Cerebellar nuclear complex (tissue), 1 donor: ENCODE measurements around the gene GTPBP2.

Experiments
- DNase-seq, 2 experiments: peaks; one replicate each; lab custom pipeline; 2025; lab: John Stamatoyannopoulos, UW

Gene GTPBP2, protein sequence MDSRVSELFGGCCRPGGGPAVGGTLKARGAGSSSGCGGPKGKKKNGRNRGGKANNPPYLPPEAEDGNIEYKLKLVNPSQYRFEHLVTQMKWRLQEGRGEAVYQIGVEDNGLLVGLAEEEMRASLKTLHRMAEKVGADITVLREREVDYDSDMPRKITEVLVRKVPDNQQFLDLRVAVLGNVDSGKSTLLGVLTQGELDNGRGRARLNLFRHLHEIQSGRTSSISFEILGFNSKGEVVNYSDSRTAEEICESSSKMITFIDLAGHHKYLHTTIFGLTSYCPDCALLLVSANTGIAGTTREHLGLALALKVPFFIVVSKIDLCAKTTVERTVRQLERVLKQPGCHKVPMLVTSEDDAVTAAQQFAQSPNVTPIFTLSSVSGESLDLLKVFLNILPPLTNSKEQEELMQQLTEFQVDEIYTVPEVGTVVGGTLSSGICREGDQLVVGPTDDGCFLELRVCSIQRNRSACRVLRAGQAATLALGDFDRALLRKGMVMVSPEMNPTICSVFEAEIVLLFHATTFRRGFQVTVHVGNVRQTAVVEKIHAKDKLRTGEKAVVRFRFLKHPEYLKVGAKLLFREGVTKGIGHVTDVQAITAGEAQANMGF

DNA sequence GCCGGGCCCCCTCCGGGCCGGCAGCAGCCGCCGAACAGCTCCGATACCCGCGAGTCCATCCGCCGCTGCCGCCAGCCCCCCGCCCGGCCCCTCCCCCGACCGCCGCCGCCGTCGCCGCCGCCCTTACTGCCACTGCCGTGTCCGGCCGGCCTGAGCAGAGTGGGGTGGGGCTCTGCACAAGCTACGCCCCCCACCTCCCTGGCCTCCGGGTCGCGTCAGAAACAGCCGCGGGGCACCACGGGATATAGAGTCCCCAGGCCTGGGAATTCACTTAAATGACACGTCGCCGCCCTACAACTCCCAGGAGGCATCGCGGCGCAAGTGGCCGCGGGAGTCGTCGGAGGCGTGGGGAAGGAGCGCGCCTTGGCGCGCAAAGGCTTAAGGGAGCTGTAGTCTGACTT is at the start of gene GTPBP2:
Gene GTPBP2, minus strand, starts transcription at position 161 of the 401 bp plus-strand sequence. Its CDS starts 102 bp downstream, at position 59.
- peak; percentile 98 to 99 for DNase-seq

DNA sequence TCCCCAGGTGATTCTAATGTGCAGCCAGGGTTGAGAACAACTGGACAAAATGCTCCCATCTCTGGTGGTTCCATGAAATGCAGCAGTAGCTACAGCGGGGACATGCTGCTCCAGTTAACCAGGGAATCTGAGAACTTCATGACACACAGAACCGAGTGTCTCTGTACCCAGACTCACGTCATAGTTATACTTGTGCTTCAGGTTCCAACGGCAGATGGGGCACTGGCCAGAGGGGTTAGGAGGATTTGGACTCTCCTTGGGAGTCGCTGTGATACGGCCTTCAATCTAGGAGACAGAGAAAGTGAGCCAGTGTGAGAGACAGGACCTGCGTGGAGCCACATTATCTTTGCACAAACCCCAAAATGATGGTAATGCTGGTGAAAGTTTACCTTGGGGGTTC is 49.3 kb upstream of the GTPBP2 start:
- no peak for DNase-seq

DNA sequence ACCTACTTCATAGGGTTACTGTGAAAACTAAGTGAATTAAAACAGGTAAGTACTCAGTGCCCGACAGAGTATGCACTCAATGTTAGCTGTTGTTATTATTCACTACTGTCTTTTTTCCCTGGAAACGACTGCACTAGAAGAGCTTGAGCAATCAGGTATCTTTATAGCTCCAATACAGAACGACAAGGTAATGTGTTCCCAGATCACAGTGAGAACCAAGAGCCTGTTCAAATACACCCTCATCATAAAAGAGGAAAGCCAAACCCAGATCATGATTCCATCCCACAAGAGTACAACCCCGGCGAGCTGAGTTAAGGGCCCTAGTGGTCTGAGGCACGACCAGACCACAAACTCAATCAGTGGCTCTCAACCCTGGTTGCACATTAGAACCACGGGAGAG is 48.7 kb upstream of the GTPBP2 start:
- no peak for DNase-seq

DNA sequence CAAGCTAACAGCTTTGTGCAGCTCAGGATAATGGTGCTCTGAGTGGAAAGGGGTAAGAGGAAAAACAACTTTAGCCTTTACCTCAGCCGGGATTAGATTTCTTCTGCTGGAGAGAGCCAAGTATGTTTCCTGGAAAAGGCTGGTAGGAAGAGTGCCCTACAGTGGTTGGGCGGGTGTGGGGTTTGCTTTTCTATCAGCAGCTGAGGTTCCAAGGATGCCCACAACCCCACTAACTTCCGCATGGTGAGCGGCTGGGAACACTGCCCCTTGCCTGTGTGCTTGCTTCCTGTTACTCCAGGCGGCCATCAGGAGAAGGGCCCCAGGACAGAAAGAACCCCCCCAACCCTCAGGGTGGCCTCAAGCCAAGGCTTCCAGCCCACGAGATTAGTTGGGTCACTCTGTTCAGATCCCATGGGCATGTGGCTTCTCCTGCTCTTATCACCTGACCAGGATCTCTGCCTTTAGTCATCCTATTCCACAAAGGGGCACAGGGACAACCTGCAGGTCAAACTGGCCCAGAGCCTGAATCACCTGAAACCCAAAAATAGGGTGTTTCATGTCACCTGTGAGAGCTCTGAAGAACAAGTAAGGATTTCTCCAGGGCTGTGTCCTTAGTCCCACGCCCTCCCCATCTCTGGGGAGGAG is 48.0 kb upstream of the GTPBP2 start:
- DNase-seq, result no peak

DNA sequence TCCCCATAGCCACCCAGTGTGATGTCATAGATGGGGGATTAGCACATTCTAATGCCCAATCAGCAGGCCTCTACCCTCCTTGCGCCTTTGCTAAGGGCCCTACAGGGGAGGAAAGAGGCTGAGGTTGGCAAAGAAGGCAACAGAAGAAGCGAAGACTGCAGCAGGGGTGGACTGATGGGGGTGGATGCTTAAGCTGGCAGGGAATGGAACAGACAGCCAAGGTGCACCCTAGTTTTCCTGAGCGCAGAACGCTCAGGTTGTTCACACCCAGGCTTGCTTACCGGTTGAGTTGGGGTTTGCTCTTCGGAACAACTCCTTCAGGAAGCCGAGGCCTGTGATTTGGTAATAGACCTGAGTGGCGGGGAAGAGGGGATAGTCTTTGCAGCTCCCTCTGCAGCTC is 45.9 kb upstream of the GTPBP2 start:
- DNase-seq, result no peak

DNA sequence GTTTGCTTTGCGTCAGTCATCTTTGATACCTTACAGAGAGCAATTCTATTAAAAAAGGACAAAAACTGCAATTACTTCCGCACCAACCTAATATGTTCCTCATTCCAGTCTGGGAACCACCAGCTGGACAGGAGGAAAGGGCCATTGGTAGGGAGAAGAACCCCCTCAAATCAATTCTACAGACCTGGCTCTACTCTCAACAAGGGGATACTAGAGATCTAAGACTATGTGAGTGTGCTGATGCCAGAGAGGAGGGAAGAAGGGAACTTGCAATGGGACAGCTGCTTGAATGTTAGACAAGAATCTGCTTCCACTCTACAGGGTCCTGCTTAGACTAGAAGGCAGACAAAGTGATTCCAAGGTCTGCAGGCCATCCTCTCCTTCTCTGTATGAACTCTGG is 45.2 kb upstream of the GTPBP2 start:
- DNase-seq, result no peak

DNA sequence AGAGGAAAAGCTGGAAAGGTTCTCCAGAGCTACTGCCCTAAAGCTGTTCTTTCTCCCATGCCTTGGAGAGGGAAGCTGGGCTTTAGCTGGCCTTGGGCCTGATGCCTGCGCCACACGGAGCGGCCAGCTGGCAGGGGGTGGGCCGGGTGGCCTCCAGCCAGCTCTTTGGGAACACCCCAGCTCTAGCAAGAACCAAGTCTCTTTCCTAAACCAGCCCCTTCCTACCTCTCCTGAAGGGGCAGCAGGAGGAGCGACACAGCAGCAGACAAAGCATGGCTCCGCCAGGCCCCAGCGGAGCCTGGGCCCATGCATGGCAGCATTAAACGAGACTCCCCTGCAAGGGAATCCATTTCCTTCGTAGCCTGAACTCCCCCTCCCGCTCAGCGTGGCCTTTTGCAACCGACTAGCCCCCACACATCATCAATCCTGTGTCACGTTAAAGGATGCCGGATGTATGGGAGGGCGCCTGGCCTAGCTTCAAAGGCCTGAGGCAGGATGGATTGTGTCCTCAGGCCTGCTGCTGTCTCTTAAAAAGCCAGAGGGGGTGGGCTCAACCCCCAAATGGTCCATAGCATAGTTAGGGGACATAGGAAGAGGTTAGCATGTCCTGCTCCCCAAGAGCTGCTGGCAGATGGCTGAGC is 44.5 kb upstream of the GTPBP2 start:
- DNase-seq, result peak; percentile 24 to 43

DNA sequence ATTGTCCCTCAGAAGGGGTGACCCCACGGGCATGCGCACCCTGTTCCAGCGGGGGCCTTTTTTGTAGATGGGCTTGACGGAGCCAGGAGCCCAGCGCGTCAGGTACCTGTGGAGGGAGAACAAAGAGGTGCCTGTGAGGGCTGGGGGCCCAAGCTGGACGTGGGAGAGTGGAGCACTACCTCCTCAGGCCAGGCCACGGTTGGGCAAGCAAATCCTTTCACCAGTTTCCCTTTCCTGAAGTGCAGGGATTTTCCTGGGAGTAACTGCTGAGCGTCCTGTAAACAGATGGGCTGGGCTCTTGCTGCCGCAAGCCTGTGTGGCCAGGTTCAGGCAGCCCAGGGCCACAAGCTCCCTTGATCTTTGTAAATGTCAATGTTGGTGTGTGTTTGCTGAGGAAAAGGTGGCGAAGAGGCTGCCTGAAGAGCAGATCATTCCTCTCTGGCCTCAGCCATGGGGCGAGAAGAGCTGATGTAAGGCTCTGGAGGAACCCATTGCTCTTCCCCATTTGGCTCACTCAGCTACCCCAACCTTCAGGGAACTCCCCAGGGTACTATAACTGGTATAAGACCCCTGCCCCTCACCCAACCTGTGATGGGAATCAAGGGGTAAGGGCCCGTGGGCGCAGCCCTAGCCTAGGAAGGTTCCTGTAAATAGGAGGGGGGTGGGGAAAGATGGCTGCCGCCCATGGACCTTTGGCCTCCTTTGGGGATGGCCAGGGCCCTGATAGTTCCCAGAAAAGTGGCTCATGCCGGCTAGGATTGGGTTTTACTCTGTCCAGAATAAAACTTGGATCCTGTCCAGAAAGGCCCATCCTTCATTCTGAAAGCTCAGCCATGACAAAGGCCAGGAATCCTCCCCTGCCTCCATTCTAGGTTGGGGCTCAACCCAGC is 43.0 kb upstream of the GTPBP2 start:
- no peak for DNase-seq

DNA sequence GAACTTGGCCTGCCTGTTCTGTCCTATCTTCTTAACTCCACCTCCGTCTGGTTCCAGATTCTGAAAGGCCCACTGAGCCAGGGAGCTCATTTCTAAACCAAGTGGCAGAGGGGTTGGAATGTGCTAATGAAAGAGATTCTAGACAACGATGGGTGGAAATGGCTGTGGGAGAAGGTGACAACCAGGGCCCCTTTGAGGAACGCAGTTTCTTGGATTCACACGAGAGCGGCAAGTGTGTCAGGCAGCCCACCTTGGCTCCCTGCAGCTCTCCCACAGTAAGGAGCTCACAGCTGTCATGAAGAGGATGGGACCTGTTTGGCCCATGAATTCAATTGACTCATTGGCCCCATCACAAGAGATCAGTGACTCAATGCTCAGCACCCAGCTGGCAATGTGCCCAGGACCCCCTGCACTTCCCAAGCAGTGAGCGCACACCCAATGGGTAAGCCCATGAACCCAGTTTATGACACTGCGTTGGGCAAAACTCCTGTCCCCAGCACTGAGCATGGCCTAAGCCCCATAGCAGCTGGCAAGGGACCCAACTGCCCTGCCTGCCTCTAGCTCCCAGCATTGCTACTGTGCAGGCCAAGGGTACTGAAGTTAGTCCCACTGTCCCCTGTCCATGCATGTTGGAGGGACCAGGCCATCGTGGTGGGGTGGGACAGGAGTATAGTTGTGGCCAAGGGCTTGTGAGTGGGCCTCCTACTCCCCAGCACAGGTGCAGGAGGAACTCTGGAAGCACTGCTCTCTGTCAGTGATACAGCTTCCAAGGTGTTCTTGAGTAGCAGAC is 42.1 kb upstream of the GTPBP2 start:
- DNase-seq, result no peak

DNA sequence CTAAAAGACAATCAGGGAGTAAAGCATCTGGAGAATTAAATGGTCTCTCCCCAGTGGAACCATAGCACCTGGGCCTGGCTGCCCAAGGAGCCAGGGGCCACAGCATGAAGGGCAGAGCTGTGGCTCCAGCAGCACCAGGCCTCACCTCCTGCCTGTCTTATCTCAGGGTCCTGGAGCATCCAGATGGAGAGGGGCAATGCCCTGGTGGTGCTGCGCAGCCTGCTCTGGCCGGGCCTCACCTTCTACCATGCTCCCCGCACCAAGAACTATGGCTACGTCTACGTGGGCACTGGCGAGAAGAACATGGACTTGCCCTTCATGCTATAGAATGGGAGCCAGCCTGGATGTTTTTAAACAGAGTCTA is 41.5 kb upstream of the GTPBP2 start:
- no peak for DNase-seq

DNA sequence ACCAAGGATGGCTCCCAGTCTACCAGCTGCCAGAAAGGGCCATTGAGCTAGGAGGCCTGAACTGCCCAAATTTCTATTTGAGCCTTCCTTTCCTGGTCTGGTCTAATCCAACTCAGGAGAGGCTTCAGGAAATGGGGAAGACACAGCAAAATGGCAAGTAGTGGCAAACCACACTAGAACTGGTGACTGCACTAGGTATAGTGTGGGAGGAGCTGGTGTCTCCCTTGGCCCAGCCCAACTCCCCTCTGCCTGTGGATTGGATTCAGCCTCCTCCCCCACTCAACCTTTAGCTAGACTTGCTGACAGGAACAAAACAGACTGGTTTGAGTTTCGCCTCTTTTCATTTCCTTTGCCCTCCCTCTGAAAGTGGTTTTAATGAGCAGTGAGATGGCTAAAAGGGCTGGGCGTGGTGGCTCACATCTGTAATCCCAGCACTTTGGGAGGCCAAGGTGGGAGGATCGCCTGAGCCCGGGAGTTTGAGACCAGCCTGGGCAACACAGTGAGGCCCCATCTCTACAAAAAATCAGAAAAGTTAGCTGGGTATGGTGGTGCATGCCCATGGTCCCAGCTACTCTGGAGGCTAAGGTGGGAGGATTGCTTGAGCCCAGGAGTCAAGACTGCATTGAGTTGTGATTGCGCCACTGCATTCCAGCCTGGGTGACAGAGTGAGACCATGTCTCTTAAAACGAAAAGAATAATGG is 41.0 kb upstream of the GTPBP2 start:
- no peak for DNase-seq

DNA sequence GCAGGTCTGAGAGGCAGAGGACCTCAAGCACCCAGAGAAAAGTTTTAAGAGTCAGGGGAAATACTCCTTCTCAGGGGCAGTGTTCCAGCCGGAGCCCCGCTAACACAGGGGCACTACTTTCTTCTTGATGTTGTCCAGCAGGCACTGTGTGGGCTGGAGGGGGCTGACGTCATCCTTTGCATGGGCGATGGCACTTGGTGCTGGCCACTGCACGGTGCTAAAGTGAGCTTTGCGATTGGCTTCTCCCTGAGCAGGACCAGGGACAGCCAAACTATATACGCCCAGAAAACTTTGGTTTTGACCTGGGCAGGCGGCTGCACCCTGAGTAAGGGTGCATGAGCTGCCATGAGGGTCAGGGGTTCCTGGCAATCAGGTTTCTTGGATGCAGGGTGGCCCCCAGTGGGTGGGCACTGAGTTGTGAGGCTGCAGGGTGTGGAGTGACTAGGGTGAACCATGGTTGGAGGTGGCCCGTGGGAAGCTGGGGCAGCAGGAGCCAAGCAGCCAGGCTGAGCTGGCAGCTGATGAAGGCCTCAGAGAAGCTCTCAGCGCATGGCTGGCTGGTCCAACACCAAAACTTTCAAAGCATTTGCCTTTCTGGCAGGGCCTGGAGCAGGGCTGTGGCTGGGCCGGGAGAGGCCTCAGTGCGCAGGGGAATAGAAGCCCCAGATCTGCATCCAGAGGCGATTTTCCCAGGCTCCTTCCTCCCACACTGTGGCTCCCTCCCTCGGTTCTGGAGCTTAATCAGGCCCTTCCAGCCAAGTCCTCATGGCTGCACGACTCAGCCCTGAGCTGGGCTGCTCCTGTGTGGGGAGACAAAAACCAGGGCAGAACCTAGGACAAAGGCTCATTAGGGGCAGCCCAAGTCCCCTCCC is 40.2 kb upstream of the GTPBP2 start:
- no peak for DNase-seq

DNA sequence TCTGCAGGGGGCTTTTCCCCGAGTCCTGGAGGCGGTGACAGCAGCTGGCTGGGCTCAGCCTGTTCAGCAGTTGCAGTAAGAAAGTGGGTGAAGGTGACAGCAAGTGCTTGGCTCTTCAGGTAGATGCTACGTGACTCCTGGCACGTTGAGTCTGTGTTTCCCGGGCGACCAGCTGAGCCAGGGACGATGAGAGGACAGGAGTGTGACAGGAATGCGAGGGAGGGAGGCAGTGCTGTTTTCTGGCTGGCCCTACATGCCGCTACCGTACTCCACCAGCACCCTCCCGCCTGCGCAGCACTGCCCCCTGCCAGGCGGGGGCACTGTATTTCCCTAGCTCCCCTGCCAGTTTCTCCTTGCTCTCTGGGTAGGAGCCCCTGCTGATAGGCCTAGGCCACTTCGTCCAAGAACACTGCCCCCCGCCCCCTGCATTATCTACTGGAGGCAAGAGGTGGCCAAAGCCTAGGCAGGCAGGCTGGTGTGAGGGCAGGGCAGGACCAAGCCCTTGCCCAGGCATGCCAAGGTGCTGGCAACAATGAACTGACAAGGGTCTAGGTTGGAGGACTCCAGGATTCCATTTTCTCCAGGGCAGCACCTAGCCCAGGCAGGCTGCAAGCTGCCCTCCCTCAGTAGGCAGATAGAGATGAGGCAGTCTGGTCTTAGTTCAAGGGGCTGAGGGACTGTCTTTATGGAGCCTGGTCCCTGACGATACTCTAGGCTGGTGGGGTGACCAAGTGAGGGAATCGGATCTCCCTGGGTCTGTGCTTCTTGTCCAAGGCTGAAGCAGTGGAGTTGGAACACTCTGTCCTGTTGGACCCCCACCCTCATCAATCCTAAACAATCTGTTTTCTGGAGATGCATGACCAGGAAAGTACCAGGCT is 39.3 kb upstream of the GTPBP2 start:
- DNase-seq, result no peak

DNA sequence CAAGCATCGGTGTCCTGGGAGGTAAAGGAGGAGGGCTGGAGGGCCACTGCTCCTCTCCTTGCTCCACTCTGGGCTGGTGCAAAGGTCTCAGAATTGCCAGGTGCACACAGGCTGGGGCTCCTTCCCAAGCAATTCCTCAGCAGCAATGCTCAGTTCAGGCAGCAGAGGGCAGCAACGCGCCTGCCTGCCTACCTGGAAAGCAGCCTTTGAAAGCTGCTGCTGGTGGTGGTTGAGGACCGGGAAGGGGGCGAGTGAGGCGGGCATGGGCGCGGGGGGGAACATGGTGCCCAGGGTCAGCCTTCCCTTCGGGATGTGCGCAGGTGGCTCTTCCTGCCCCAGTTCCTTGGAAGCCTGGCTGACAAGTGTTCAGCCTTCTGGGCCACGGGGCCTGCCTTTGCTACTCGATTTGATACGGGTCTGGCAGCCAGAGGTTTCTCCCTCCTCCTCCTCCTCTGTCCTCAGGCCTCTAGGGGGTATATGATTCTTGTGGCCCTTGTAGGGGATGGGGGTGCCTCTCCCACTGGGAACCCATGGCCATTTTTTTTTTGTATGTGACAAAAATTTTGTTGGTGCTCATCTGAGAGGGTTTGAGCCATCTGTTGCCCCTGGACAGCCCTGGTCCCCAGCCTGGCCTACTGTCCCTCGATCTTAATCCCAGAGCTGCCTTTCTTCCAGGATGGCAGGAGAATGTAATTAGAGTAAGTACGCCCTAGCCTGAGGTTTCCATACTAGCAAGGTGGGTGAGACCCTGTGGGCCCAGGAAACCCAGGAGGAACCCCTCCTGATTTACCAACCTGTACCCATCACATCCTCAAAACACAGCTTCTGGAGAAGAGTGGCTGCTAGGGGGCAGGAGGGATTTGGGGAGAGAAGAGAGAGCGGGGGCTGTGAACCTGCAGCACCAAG is 38.4 kb upstream of the GTPBP2 start:
- peak in 1 of 2 experiments; percentile 69 for DNase-seq

DNA sequence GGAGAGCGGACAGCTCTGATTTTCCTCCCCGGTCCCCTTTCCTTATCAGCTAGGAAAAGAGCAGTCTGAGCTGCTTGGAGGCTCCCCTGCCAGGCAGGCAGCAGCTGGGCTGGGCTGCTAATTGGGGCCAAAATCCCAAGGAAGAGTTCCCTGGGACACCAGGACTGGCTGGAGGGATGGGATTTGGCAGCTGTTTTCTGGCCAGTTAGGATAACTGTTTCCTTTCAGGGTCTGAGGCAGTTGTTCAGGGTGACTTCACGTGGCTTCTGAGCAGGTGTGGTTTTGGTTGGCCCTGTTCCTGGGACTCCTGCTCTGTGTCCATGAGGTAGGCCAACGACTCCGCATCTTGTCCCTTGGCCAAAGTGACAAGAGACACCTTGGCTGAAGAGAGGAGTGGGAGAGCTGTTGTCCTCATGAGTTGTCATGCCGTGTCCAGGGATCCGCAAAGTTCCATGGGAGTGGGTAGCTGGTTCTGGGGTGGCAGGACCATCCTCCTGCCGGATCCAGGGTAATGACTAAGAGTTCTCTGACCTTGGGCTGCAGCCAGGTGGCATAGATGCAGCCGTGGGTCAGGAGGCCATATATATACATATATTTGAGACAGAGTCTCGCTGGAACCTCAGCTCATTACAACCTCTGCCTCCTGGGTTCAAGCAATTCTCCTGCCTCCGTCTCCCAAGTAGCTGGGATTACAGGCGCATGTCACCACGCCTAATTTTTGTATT is 37.3 kb upstream of the GTPBP2 start:
- DNase-seq, result no peak

DNA sequence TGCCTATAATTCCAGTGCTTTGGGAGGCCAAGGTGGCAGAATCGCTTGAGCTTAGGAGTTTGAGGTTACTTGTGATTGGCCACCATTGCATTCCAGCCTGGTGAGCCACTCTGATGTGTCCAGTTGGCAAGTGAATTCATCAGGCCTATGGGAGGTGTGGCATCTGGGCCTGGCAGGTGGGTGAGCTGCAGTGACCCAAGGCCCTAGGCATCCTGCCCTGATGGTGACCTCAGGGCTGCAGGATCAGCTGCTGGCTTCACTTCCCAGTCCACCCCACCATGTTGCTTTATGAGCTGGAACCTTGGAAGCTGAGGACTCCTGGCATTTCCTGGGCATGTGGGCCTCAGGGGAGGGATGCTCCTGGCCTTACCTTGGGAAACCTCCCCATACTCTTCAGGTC is 36.3 kb upstream of the GTPBP2 start:
- no peak for DNase-seq
